HUDEP-2 (cell line): ENCODE results near the gene ANKDD1B.
"Not testable (repeated sequence)": the region's sequence is repeated elsewhere in the genome, so short reads cannot be mapped to it uniquely, and the experiment has no call there.

Experiments
- DNase-seq, 76 experiments: peaks; one replicate each; lab custom pipeline; 2025; ENCODE audit not compliant: unreplicated experiment in 76 of 76; lab: John Stamatoyannopoulos, UW

ANKDD1B gene

GRCh38 chr5:75694781-75695180, 83.5 kb downstream of the ANKDD1B start:
- DNase-seq, result no peak

- DNase-seq, result not testable (repeated sequence)
Observed at GRCh38 chr5:75695472-75696351, 84.5 kb downstream of the ANKDD1B start.

DNA sequence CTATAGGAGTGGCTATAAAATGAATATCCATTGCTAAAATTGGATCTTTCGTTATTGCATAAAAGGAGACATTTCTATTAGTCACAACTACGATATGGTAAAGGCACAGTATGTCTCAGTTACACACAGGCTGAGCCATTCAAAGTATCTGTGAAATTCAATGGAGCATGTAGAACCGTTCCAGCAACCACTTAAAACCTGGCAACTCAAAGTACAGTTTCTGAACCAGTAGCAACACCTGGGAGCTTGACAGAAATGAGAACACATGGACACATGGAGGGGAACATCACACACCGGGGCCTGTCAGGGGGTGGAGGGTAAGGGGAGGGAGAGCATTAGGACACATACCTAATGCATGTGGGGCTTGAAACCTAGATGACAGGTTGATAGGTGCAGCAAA, 90.6 kb downstream of the ANKDD1B start:
- no peak for DNase-seq

GRCh38 chr5:75706016-75706415, 94.8 kb downstream of the ANKDD1B start:
- DNase-seq, result no peak

DNA sequence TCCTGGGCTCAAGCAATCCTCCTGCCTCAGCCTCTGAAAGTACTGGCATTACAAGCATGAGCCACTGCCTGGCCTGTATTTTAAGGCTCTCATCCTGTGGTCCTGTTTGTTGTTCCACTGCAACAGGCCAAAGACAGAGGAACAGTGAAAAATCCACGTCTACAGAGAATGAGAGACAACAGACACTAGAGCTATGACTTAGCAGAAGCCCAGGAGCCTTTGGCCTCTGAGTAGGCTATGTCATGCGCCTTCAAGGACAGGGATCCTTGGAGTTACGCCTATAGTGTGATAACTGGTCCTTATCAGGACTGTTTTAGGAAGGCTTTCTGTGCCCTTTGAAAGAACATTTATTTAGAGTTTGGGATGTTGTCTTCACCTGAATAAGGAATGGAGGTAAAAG, 95.5 kb downstream of the ANKDD1B start:
- peak in 39 of 76 experiments; percentile 1 to 59 (median 15) for DNase-seq

- peak in 4 of 76 experiments; percentile 1 to 19 (median 11) for DNase-seq
Observed at GRCh38 chr5:75707911-75708509, 96.8 kb downstream of the ANKDD1B start.

- no peak for DNase-seq
Observed at GRCh38 chr5:75710637-75711036, 99.4 kb downstream of the ANKDD1B start.

- DNase-seq, result no peak
Observed at GRCh38 chr5:75711151-75711550, 99.9 kb downstream of the ANKDD1B start.

GRCh38 chr5:75712091-75712490, 100.8 kb downstream of the ANKDD1B start:
- DNase-seq, result peak in 1 of 76 experiments; percentile 7

DNA sequence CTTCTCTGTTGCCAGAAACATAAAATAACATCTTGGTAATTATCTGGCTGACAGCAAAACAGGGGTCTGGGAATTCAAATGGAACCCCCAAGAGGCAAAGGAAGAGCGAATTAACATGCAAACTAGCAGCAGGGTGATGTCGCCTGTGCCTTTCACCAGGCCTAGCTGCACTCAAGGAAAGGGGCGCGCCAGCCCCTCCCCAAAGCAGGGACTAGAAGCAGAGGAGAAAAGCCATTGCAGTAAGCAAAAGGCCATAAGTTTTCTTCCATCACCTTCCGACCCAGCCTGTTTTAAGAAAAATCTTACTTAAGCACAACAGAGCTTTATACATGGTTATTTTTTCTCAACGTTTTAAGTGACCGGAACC, 105.4 kb downstream of the ANKDD1B start:
- peak in 2 of 76 experiments; percentile 3 to 14 for DNase-seq

- peak; percentile 67 to 98 (median 94) for DNase-seq
Observed at GRCh38 chr5:75717082-75717922, 106.0 kb downstream of the ANKDD1B start, which contains the start of gene POC5. POC5 (minus strand) TSS chr5:75717437; CDS start chr5:75712937, 4,500 bp downstream.

DNA sequence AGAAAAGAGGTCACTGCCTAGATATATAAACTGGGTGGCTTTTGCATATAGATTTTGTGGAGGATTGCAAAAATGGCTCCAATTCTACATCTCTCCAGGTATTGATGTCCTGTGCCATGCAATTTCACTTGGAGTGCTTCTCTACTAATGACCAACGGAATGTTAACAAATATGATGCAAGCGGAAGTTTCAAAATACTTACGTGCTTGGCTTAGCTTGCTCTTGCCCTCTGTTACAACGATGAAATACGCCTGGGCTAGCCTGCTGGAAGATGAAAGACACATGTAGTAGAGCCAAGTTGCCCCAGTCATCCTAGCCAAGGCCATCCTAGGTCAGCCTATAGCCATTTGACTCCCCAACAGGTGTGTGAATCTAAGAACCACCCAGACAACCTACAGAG, 109.6 kb downstream of the ANKDD1B start:
- no peak for DNase-seq
